HG03045 (cell line): ENCODE data around the gene CLSTN2.

Experiments used
- ATAC-seq: cut with Tn5 transposase; IDR thresholded peaks from one replicate; pipeline ENCODE4 v1.9.1; 2021; ENCODE audit warnings: mild to moderate bottlenecking, moderate library complexity; ENCODE audit not compliant: unreplicated experiment

Gene CLSTN2

DNA sequence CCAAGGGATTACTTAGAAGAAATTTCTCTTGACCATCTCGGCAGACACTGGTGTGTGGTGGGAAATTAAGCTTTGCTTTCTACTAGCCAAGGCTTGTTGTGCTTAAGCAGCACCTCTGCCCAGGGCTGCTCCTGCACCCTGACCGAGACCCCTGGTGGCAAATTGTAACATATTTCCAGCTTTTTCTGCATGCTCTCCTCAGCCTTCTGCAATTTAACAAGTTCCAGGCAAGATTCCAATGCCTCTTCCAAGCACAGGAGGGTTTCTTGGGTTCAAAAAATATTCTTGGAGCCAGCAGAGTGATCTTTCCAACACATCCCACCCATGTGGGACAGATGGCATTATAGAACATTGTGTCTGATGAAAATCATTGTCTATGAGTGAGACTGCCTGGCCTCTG lies 210.5 kb downstream of the CLSTN2 start:
- ATAC-seq, result no peak

DNA sequence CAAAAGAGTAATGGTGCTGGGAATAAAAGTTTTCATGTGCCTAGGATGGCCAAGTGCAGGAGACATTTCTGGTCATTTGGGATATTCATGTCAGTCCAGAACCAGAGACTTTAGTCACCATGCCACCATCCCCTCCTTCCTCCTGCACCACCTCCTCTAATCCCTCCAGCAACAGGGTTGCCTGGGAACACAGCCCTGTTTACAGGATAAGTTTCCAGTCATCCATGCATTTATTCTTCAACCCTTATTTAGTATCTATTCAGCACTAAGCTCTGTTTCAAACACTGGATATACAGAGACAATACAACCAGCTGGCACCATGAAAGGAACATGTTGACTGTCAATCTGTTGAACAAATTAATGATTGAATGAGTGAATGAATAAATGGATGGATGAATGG lies 211.7 kb downstream of the CLSTN2 start:
- ATAC-seq, result no peak

DNA sequence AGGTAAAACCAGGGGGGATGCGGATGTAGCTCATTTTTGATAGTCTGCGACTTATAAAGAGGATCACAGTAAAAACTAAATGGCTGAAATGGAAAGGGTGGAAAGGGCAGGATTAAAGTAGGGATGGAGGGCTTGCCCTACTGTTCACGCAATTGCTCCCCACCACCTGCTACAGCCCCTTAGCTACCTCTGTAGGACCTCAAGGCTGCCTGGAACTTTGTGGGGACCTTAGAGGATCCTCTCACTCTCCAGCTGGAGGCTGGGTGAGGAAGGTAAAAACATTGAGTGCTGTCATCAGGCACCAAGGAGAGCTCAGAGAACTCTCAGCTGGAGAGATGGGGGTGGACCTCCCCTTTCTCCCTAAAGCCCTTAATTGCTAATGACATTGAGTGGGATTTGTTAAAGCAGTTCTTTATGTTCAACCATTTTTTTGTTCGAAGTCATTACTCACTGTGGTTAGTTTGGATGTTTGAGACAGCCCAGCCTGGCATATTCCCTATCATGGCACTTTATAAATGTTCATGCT lies 213.0 kb downstream of the CLSTN2 start:
- no peak for ATAC-seq

DNA sequence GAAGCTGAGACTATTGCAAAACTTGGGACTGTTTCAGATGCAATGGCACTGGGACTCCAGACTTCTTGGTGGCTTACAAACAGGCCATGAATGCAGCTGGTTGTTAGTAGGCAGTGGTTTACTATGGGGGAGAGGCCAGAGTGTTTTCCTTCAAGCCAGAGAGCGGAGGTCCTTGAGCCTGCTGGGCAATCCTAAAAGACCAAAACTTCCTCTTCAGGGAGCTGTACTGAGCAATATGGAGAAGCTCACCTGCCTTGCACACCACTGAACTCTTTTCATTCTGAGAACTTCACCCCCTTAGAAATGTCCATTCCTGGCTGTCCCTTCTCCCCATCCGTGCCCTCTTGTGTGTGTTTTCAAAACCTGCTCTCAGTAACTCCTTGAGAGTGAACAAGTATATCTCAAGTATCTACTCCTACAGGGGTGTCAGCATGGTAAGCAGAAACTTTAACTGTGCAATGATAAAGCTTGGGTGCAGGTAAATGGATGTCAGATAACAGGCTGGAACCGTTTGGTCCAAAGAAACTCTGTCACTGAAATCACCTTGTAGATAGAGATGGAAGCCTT lies 213.9 kb downstream of the CLSTN2 start:
- no peak for ATAC-seq

DNA sequence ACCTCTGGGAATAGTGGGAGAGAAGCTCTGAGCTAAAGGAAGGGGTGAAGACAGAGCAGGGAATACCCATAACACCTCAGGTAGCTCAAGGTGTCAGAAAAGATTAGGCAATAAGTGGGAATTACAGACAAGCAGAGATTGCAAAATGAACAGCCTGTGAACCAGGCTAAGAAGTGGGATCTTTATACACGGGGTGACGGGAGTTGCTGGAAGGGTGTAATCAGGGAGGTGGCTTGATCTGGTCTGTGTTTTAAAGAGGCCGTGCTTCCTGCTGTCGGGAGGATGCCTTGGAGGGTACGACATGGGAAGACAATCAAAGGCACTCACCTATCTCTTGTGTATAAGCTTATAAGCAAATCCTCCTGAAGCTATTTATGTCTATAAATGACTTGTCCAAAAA lies 216.3 kb downstream of the CLSTN2 start:
- no peak for ATAC-seq

DNA sequence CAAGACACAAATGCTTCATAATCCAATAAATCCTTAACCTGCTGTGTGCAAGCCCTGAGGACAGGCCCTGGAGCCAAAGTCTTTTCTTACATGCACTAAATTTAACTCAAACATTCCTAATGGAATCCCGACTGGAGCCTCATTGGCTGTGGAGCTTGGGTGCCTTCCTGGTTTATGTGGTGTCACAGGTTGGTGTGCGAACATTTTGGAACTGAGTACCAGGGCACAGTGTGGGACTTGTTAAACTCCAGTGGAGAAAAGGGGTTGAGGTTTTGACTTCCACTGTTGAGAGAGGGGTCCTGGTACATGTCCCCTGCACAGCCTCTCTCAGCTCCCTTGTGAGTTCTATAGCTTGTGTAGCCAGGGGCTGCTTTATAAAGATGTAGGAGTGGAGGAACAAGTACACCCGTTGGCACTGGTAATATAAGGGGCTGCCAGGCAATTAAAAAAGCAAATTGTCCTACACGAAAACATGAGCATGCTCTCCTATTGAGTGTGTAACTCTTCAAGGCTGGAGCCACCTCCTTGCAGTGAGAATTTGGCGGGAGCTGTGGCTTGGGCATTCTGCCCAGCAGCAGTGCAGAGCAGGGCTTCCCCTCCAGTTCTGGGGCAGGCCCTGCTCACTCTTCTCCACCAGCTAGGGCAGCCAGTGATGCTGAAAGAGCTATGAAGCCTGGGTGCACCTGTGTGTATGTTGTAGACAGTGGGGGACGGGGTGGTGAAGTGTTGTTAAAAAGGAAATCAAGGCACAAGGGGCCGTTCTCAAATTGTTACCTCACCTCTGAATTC lies 218.1 kb downstream of the CLSTN2 start:
- ATAC-seq, result no peak

DNA sequence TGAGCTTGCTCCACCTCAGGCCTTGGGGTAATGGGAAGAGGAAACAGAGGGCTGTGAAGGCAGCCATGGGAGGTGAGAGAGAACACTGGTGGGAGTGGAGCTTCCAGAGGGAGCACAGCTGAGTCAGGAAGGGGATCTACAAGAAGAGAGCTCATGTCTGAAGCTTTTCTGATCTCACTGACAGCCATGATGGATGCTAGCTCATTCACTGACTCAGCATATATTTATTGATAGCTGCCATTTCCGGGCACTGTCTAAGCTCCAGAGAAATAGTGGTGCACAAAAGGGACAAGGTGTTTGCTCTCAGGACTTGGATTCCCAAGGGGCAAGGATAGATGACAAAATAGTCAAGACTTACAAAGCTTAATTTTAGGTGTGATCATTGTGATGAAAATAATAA lies 218.8 kb downstream of the CLSTN2 start:
- no peak for ATAC-seq

DNA sequence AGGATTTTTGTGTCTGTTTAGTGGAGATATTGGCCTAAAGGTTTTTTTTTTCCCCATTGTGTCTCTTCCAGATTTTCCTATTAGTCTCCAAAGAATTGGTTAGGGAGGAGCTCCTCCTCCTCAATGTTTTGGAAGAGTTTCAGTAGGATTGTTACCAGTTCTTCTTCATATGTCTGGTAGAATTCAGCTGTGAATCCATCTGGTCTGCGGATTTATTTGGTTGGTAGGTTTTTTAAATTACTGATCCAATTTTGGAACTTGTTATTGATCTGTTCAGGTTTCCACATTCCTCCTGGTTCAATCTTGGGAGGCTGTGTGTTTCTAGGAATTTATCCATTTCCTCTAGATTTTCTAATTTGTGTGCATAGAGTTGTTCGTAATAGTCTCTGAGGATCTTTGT lies 222.2 kb downstream of the CLSTN2 start:
- ATAC-seq, result no peak

DNA sequence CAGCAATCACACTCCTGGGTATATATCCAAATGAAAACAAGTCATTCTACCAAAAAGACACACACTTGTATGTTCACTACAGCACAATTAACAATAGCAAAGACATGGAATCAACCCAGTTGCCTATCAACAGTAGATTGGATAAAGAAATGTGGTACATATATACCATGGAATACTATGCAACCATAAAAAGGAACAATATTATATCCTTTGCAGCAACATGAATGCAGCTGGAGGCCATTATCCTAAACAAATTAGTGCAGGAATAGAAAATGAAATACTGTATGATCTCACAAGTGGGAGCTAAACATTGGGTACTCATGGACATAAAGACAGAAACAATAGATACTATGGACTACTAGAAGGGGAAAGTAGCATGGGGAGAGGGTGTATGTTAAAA lies 224.7 kb downstream of the CLSTN2 start:
- ATAC-seq, result no peak

DNA sequence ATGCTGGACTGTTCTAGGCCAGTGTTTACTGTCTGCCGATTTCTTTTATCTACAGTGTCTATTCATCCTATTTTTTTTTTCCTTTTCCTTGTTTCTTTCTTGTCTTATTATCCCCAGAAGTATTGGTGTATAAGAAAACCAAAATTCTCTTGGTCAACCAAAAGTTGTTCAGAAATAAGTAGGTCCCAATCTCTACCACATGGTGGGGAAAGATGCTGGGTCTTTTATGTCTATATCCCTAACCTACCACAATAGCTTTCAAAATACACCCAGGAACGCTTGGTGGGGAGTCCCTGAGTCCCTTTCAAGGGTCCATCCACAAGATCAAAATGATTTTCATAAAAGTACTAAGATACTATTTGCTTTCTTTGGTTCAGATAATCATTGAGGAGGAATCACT lies 225.6 kb downstream of the CLSTN2 start:
- ATAC-seq, result no peak

DNA sequence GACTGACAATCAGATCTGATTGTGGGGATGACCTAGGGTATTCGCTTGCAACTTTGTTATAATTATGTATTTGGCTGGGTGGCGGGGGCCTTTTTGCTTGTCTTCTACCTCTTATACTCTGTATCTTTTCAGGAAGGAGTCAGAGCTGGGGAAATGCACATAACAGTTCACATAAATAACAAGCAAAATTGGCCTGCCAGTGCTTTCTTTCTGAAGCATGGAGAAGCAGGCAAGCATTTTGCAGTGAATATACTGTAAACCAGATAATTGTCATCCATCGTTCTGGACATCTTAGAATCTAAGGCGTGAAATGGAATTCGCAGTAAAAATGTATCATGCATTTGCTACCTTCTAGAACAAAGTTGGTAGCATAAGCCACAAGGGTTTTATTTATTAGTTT lies 227.6 kb downstream of the CLSTN2 start:
- ATAC-seq, result no peak

DNA sequence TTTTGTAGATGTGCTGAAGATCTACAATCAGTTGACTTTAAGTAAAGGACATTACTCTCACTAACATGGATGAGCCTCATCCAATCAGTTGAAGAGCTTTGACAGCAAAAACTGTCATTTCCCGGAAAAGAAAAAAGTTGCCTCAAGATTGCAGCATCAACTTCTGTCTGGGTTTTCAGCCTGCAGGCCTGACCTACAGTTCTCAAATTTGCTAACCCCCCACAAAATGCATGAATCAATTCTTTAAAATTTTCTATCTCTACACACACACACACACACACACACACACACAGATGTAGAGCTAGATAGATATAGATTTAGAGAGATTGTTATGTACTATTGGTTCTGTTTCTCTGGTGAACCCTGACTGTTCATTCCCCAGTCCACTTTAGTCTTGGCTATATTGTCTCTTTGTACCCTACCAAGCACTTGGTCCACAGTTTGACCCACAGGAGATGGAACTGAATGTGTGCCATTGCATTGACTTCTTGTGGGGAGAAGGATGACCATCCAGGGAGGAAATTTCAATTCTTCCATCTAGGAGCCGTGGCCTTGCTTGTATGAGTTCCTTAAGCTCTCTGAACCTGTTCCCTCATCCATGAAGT lies 228.3 kb downstream of the CLSTN2 start:
- ATAC-seq, result no peak

DNA sequence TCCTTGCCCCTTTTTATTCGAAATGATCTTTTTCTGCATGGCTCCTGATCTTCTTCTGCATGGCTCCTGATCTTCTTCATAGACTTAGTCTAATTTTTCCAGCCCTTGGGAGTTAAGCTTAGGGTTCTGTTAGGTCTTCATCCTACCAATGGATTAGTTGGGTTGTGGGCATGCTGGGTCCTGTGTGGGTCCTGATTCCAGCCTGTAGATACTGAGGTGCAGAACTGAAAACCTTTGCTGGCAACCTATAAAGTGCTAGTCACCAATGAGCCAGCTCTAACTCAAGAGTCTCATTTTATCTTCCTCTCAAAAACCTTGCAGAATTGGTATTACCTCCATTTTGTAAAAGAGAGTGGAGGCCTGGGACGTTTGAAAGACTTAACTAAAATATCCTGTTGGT lies 229.2 kb downstream of the CLSTN2 start:
- ATAC-seq, result no peak

DNA sequence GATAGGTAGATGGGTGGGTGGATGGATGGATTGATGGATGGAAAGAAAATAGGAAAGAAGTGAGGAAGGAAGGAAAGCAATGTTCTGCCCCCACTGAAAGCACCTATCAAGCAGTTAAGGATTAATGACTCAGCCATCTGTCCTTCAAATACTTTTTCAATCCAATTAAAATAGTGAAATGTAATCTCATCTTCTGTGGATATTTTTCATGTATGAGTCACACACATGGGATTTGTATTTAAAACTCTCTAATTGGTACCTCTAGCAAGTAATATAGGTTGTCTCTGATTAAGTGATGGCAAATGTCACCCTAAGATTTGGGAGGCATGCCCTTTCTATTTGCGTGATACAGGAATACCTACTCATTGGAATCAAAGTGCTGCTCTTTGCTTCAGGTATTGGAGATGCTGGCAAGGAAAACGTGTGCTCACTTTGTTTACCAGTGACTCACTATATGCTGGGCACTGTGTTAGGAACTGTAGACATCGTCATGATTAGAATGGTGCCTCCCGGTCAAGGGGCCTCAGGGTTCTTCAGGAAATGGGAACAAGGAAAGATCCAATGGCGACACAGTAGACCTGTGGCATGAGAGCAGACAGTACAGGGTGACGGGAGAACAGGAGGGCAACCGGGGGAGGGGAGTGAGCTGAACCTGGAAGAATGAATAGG lies 230.1 kb downstream of the CLSTN2 start:
- no peak for ATAC-seq

DNA sequence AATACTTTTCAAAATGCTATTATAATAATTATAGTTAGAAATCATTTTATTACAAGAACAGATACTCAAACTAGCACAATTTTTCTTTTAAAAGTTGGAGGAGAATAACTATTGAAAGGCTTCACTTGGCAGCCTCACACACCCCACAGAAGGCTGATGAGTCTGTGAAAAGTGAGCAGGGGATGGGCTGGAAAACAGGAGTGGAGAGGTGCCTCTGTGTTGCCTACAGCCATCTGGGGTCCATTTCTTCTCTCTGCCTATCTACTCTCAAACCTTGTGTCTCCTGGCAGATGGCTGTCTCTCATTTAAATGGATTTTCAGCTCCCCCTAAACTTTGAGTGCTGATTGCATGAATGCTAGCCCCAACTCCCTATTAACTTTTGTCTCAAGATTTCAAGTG lies 230.8 kb downstream of the CLSTN2 start:
- no peak for ATAC-seq

DNA sequence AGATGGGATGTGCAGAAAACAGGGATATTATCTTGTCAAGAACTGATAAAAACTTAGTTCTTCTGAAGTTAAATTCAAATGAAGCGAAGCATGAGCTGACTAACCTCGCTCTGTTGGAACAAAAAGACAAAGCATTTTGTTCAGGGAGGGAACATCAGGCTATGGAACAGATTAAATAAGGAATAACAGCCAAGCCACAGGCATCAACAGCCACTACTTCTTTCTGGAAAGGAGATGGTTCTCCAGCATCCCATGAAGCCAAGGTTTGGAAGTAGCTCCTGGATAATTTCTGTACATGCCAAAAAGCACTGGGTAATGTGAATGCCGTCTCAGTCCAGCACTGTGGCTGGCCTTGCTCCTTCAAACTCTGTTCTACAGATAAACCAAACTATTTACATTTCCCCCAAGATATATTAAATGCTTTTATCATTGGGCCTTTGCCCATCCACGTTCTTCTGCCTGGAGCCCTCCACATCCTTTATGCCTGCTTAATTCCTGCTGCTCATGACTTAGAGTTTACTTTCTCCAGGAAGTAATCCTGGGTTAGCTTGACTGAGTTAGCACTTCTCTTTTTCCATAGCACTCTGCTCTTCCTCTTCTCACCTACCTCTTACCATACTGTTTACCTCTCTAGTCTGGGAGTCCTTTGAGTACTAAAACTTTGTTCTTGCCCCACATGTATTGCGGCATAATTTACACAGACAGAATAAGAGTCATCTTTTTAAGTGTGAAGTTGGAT lies 232.0 kb downstream of the CLSTN2 start:
- ATAC-seq, result no peak

DNA sequence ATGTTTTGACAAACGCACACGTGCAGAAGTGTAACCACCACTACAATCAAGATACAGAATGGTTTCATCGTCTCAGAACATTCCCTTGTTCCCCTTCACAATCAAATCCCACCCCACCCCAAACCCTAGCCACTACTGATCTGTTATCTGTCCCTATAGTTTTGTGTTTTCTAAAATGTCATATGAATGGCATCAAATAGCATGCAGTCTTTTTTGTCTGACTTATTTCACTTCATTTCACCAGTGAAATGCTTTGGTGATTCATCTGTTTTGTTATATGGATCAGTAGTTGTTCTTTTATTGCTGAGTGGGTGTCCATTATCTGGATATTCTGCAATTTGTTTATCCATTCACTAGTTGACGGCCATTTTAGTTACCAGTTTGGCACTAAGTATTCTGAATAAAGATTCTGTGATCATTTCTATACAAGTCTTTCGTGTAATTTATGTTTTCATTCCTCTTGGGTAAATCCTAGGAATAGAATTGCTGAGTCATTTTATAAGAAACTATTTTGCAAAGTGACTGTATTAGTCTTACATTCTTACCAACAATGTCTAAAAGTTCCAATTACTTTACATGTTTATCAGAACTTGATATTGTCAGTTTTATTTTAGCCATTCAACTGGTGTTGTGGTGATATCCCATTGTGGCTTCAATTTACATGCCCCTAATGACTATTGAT lies 232.8 kb downstream of the CLSTN2 start:
- no peak for ATAC-seq

DNA sequence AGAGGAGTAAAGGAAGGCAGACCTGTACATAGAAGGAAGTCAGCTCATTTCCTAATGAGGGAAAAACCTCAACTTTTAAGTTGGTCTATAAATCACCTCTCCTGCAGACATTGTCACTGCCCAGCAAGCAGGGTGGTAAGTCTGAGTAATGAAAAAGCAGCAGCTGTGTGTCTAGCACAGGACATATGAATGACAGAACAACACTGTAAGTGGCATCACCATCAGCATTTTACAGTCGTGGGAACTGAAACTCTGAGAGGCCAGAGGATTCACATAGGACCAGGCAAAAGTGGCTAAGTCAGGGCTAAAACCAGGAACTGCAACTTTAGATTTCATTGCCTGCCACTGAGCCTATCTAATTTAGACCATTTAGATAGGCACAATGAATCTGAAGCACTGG lies 235.6 kb downstream of the CLSTN2 start:
- peak; percentile 85 for ATAC-seq

DNA sequence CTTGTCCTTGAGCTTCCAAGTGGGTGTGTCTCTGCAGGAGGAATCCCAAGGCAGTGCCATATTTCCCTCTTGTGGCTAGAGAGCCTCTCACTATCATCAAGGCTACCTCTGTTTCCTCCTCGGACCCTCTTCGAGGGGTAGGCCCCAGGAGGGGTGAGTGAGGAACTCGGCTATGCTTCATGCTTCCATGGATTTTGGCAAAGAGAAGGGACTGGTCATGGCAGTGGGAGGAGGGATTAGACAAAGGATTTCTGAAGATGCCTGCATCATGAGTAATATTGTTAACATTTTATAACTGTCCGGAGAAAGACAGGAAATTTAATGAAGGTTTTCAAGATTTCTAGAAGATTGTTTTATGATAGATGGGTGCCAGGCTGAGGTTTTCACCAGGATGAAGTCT lies 241.5 kb downstream of the CLSTN2 start:
- ATAC-seq, result no peak

DNA sequence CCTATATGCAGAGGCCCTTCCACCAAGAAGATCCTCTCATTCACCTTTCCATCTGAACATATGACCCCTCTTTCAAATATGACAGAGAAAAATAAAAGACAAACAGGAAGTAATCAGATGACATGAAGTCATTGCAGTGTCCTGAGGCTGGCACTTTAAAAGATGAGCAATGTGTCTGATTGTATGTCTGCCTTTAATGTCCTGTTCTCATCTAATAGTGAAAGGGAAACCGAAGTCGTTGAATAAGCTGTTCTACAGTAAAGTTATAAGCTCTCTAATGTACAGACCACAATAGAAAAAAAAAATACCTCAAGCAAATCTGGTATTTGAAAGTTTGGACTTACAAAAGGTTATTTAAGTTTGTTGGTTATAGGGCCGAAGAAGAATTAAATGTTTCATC lies 243.0 kb downstream of the CLSTN2 start:
- ATAC-seq, result no peak
